NCI-H510A (cell line): Measurements from ENCODE around the gene TRPM6.

Experiments
- DNase-seq: peaks from one replicate; lab custom pipeline; 2025; lab: John Stamatoyannopoulos, UW

The TRPM6 gene

DNA sequence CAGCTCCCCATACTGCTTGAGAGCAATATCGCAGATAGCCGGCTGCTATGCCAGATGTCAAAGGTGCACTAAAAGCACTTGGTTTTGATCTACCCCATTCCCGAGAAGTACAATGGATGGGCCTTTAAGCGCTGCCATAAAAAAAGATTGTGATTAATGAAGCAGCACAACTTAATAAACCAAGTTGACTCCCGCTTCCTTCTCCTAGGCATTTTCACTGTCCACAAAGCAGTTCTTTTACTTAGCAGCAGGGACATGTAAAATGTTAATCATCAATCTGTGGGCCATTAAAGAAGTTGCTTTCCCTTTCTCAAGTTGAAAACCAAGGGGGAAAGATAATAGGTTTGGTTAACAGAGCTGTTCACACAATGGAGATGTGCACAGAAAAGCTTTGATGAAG is 176.4 kb downstream of the TRPM6 start:
- no peak for DNase-seq

DNA sequence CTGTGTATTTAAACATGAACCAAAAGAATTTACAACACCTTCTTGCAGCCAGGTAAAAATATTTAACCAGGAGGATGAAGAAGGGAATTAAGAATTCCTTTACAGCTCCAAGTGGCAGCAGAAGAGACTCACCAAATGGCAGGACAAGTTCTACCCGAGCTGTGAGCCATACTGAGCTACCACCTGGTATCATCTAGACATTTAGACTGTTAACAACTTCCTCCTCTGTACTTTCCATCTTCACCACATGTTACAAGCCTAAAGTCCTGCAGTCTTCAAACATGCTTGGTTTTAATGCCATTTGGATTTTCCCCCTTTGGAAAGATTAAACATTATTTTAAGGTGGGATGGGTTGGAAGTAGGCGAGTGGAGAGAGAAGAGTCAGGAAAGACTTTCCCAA is 190.2 kb downstream of the TRPM6 start:
- no peak for DNase-seq

DNA sequence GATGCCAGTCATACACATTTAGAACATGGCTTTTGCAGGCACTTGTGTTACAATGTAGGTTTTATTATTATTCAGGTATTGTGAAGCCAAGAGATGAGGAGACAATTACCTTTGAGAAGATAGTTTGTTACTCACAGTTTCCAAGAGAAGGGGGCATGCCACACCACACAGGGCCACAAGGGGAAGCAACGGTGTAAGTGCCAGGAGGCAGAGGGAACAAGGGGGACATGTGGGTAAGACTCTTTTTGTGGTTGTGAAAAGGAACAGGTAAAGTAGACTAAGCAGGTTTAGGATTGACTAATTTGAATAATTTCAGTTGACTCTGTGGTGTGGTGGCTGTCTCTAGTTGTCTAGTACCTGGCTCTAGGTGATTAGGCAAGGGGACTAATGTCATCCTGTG is 191.2 kb downstream of the TRPM6 start:
- no peak for DNase-seq

DNA sequence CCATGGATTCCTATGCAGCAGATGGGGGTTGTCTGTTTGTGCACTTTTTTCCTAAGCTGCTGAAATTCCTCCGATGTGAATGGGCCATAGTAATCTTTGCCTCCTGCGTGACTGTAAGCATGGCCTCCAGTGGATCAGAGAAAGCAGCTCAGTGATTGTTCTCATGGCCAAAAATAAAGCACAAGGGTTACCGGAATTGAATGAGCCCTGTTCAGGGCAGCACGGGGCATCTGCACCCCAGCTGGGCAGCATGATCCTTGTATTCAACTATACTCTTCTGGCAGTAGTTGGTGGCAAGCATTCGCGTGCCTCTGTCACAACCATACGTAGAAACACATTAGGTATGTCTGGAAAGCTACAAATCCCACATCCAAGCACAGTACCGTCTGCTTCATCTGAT is 196.7 kb downstream of the TRPM6 start:
- no peak for DNase-seq

DNA sequence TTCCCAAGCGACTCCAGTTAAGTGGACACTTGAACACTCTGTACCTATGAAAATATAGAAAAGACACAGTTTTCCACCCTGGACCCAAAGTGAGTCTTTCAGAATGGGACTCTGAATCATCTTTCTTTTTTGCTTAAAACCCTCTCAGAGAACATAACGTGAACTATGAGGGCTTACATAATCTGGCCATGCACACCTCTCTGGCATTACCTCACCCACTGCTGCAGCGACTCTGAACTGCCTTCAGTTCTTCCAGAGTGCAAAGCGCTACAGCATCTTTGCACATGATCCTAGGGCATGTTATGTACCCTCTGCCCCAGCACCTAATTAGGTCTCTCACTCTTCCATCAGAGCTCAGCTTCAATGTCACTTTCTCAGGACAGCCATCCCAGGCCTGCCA is 204.4 kb downstream of the TRPM6 start:
- DNase-seq: no peak

DNA sequence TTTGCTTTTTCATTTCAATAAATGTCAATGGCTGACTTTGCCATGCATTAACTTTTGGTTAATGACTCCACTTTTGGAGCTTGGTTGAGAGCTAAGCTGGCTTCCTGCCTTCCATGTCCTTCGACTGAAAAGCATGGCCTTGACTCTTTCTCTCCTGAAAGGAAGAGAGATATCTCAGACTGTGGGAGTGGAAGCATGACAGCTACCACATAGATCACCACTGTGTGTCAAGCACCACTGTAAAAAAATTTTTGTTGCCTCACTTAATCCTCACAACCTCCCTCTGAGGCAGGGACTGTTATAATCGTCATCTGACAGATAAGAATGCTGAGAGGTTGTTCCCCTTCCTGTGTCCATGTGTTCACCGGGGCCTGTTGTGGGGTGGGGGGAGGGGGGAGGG is 205.8 kb downstream of the TRPM6 start:
- DNase-seq: no peak

DNA sequence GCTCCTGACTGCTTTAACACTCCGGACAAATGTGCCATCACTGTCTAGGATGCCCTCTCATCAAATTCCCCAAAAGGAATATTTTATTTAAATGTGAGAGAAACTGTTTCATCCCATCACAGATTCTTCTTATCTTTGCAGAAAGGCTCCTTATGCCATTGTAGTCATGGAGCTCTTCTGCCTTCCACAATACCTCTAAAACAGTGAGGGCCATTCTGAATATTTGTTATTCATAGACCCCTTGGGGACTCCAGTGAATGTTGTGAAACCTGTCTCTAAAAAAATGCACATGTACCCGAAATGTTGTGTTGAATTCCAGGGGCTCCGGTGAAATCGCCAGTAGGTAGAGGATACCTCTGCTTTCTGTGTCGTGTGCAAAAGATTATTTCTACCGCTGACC is 213.6 kb downstream of the TRPM6 start:
- no peak for DNase-seq
